ENCODE results near the gene NACAD.

Gene NACAD

GRCh38 chr7:45087301-45088145 lies 1.2 kb downstream of the NACAD start:
- DNase-seq: no peak

- no peak for DNase-seq
Observed at GRCh38 chr7:45086331-45087065, 2.3 kb downstream of the NACAD start.

- DNase-seq: no peak
Observed at GRCh38 chr7:45085619-45086200, 3.1 kb downstream of the NACAD start.

- DNase-seq: no peak
Observed at GRCh38 chr7:45084901-45085618, 3.7 kb downstream of the NACAD start.

- no peak for DNase-seq
Observed at GRCh38 chr7:45084336-45084735, 4.4 kb downstream of the NACAD start.

DNA sequence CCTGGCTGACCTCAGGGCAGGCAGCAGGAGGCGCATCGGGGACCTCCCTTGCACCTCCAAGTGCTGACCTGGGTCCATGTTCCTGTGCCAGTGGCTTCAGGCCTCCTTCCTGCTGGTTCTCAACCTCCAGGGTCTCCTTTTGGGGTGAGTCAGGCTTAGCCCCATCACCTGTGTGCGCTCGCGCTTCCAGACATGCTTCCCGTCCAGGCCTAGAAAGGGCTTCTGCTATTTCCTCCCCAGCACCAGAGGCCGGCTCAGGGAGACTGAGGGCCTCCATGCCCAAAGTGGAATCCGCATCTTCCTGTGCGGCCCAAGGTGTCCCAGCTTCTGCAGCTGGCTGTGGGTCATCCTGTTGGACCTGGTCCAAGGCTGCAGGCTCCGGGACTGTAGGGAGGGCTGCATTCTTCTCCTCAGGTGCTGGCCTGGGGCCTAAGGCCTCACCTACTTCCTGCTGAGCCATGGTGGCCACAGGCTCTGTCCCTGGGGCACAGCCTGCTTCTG lies 5.9 kb downstream of the NACAD start:
- DNase-seq: no peak

DNA sequence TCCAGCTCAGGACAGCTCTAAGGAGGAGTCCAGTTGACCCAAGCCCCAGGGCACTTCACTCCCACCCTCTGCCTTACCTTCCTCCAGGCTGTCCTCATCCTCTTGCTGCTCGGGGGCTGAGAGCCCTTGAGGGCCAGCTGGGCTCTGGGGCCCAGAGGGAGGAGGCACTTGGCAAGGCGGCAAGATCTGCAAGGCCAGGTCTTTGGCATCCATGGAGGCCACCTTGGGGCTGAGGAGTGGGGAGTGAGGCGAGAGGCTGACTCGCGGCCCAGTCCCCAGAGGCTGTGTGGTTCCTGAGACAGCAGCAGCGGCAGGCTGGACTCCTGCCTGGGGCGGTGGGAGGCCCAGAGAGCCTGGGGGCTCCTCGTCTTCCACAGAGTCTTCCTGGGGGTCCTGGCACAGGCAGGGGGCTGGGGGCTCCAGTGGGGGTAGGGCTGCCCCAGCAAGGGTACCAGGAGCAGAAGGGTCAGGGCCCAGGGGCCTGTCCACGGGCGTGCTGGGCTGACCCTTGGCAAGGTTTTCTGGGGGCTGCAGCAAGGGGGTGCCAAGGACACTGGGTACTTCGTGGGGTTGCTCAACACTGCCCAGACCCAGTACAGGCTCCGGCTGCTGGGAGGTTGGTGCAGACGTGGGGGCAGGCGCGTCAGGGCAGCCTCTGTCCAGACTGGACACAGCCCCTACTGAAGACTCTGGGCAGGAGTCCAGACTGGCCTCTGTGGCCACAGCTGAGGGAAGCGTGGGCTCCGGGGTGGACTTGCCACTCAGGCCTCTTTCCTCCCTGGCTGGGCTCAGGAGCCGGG lies 6.5 kb downstream of the NACAD start:
- no peak for DNase-seq

GRCh38 chr7:45081670-45081974 lies 7.1 kb downstream of the NACAD start:
- no peak for DNase-seq

DNA sequence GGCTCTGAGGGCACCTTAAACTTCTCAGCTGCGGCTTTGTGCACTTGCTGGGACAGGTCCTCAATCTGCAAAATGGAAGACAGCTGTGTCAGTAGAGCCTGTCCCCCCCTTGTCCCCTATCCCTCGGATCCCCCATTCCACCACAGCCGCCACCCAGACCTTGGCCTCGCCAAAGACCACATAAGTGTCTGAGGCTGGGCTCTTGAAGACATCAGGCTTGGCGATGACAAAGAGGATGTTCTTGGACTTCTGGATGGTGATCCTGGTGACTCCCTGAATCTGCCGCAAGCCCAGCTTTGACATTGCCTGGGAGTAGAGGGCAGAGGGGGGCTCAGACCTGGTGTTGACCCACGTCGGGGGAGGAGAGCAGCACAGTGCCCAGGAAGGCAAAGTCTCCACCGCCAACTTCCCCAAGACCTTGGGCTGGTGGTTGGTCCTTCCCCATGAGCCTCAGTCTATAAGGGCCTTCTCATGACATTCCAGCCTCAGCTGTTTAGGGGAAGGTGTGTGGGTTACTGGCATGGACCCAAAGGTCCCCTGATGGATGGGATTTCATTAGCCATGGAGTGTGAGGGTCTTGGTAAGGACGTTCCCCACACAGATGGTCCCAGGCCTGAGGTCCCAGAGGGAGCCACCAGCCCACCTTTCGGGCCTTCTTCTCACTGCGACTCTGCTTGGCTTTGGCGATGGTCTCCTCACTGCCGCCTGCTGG lies 7.7 kb downstream of the NACAD start:
- no peak for DNase-seq

GRCh38 chr7:45080265-45080957 lies 8.4 kb downstream of the NACAD start:
- DNase-seq: no peak

GRCh38 chr7:45078125-45078681 lies 10.6 kb downstream of the NACAD start:
- DNase-seq: no peak

DNA sequence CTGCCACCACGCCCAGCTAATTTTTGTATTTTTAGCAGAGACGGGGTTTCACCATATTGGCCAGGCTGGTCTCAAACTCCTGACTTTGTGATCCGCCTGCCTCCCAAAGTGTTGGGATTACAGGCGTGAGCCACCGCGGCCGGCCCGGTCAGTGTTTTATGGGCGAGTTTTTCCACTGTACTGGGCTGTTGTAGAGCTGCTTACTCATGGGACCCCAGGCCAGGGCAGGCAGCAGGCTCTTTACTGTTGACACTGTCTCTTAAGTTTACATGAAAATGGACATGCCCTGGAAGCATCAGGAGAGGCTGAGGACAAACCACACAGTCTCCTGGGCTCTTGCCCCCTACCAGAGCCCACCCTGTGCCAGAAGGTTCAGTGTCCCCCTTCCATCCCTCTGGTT lies 11.2 kb downstream of the NACAD start:
- no peak for DNase-seq

DNA sequence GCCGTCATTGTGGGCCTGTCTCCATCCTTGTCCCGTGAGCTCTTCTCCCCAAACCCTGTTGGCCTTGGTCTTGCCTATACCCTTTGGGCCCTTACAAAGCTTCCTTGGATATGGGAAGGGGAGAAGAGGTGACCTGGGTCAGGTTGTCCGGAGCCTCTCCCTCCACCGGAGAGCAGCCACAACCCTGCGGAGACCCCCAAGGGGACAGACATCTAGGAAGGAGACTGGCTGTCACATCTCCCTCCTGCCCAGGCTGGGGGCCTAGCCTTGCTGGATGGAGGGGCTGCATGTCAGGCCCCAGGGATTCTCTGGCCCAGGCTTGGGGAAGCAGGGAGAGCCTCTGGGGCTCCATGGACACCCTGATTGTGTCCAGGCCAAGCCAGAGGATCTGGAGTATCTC lies 11.8 kb downstream of the NACAD start:
- DNase-seq: no peak

DNA sequence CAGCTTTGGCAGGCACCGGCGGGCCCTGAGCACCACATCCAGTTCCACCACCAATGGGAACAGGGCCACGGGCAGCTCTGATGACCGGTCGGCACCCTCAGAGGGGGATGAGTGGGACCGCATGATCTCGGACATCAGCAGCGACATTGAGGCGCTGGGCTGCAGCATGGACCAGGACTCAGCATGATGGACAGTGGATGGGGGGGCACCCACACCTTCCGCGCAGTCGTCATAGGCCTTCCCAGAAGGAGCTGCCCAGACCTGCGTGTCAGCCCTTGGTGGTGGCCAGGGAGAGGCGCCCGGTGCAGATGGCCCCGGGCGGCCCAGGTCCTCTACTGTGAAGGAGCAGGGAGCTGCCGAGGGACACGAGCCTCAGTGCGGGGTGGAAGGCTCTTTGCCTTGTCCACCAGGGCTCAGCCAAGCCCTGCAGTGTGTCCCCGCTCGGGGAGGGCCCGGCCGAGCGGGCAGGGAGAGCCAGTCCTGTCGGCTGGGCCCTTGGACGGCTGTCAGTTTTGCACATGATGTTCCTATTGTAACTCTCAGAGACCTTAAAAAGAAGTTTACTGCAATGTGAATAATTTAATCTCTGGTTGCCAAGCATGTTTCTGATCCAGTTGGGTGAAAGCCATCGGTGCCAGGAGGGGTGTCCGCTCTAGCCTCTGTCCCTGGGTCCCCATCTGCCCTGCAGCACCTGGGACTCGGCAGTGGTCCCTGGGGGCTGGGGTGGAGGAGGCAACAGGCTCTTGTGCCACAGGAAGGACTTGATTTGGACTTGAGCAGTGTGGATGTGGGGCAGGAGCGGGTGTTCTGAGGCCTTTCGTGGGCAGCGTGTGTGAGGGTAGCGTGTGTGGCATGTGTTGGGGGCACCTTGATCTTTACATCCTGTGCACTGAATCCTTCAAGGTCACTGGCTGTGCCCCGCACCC lies 12.6 kb downstream of the NACAD start:
- DNase-seq: no peak

- no peak for DNase-seq
Observed at GRCh38 chr7:45075355-45075644, 13.5 kb downstream of the NACAD start.

GRCh38 chr7:45074528-45075354 lies 14.0 kb downstream of the NACAD start:
- no peak for DNase-seq

- DNase-seq: no peak
Observed at GRCh38 chr7:45073786-45074527, 14.8 kb downstream of the NACAD start.

All from suppressor macrophage treated with lipopolysaccharide for 4 hours (primary cell).